AG09309 (cell line): ENCODE results near the gene SASH1.

ENCODE experiments used
- DNase-seq: peaks from one replicate; pipeline ENCODE4 v3.0.0-alpha.2; 2010; ENCODE audit warnings: low read depth
- H3K4me3 ChIP-seq: 2 replicates; pipeline ENCODE4 v1.5.1; 2011; ENCODE audit warnings: mild to moderate bottlenecking, low read depth, low read length, moderate library complexity; ENCODE audit not compliant: control insufficient read depth
- CTCF ChIP-seq: IDR thresholded peaks from 2 replicates; pipeline ENCODE4 v1.5.1; 2011; ENCODE audit warnings: mild to moderate bottlenecking, low read depth, low read length, inconsistent platforms; ENCODE audit not compliant: insufficient read depth, control insufficient read depth; ENCODE audit errors: missing control alignments

The SASH1 gene

GRCh38 chr6:148441454-148441911 lies 98.8 kb downstream of the SASH1 start:
- DNase-seq = no peak
- no peak overlapping the region; the same call in 1 of the 2 replicates for H3K4me3 ChIP-seq
- no peak for TF ChIP-seq CTCF

GRCh38 chr6:148443798-148444560 lies 101.3 kb downstream of the SASH1 start:
- no peak overlapping the region for H3K4me3 ChIP-seq
- DNase-seq = no peak

GRCh38 chr6:148445116-148445515 lies 102.5 kb downstream of the SASH1 start:
- no peak overlapping the region for H3K4me3 ChIP-seq
- no peak for TF ChIP-seq CTCF
- no peak for DNase-seq

More at GRCh38 chr6:148443798-148444560, 101.3 kb downstream of the SASH1 start:
- TF ChIP-seq CTCF = no peak

- no peak for TF ChIP-seq CTCF
- no peak for DNase-seq
- H3K4me3 ChIP-seq = no peak overlapping the region
Observed at GRCh38 chr6:148445620-148446019, 103.0 kb downstream of the SASH1 start.

- DNase-seq = no peak
- no peak for TF ChIP-seq CTCF
- no peak overlapping the region for H3K4me3 ChIP-seq
Observed at GRCh38 chr6:148446681-148447080, 104.0 kb downstream of the SASH1 start.

- no peak for TF ChIP-seq CTCF
- no peak overlapping the region for H3K4me3 ChIP-seq
- no peak for DNase-seq
Observed at GRCh38 chr6:148447521-148448230, 105.0 kb downstream of the SASH1 start.
